A549 (cell line): Measurements from ENCODE around the gene COPZ2. TPM values are rescaled to one million over a fixed set of nuclear protein-coding genes. Genes with fewer than 3 reads are reported as not detected.

Experiments
- ATAC-seq, 2 experiments: fragments of 200-7000 bp in 1 of 2; fragments of >200 bp in 1 of 2; cut with Nextera tagmentation in 1 of 2; cut with Tn5 transposase in 1 of 2; 3 replicates each; pipeline versions ENCODE4 v1.8.0 to v1.9.1; 2018 to 2020; ENCODE audit warnings: mild to moderate bottlenecking in 1 of 2, moderate library complexity in 1 of 2
- CTCF ChIA-PET: fragments of 300-600 bp; sonication (Branson Sonifier 250); formaldehyde crosslinking; extraction: SDS; loops from one replicate; lab custom pipeline; 2021; ENCODE audit warnings: antibody characterized with exemption, inconsistent platforms; lab: Yijun Ruan, JAX
- POLR2A ChIA-PET: fragments of 350-600 bp; formaldehyde crosslinking; extraction: SDS; loops from one replicate; lab custom pipeline; 2021; ENCODE audit warnings: antibody characterized with exemption, inconsistent platforms; lab: Yijun Ruan, JAX
- DNase-seq, 2 experiments: peaks; one replicate each; pipeline versions ENCODE4 v3.0.0 to v3.0.0-alpha.2; 2011 to 2016; ENCODE audit warnings: low read depth in 1 of 2, low spot score in 1 of 2
- FAIRE-seq: peaks from 2 replicates; lab custom pipeline; 2011; peaks lifted over from hg19 to GRCh38; lab: Jason Lieb, UNC
- H3K27ac ChIP-seq, 2 experiments: fragments of >200 bp; sonication (Bioruptor Twin); formaldehyde crosslinking; 3 replicates each; pipeline ENCODE4 v1.5.1; 2016 to 2017
- H3K4me1 ChIP-seq: fragments of >200 bp; sonication (Bioruptor Twin); formaldehyde crosslinking; 3 replicates; pipeline ENCODE4 v1.6.1; 2016
- H3K4me2 ChIP-seq: fragments of >200 bp; sonication (Bioruptor Twin); formaldehyde crosslinking; 3 replicates; pipeline ENCODE4 v1.6.1; 2016
- H3K4me3 ChIP-seq: fragments of >200 bp; sonication (Bioruptor Twin); formaldehyde crosslinking; 3 replicates; pipeline ENCODE4 v1.5.1; 2016
- H3K9me3 ChIP-seq: fragments of >200 bp; sonication (Bioruptor Twin); formaldehyde crosslinking; 3 replicates; pipeline ENCODE4 v1.6.1; 2016
- BHLHE40 ChIP-seq: IDR thresholded peaks from 2 replicates; pipeline ENCODE4 v1.6.1; 2012; ENCODE audit warnings: low read depth, low read length, inconsistent platforms
- CBX2 ChIP-seq: fragments of 200-600 bp; sonication (generic); IDR thresholded peaks from 2 replicates; pipeline ENCODE4 v1.6.1; 2016; ENCODE audit warnings: low read depth, mild to moderate bottlenecking, borderline replicate concordance
- CBX8 ChIP-seq: fragments of 200-600 bp; sonication (generic); IDR thresholded peaks from 2 replicates; pipeline ENCODE4 v1.6.1; 2016
- CEBPB ChIP-seq, 2 experiments: fragments of >200 bp in 1 of 2; sonication (Bioruptor Twin) in 1 of 2; formaldehyde crosslinking in 1 of 2; IDR thresholded peaks; 2 replicates each; pipeline ENCODE4 v1.6.1; 2012 to 2016
- CHD2 ChIP-seq: fragments of 150-350 bp; IDR thresholded peaks from 2 replicates; pipeline ENCODE4 v1.6.1; 2014; ENCODE audit warnings: low read length; ENCODE audit not compliant: partially characterized antibody
- CHD4 ChIP-seq: fragments of 200-600 bp; sonication (generic); IDR thresholded peaks from 2 replicates; pipeline ENCODE4 v1.6.1; 2016; ENCODE audit warnings: antibody characterized with exemption, mild to moderate bottlenecking, borderline replicate concordance
- EP300 ChIP-seq, 2 experiments: fragments of >200 bp; sonication (Bioruptor Twin); formaldehyde crosslinking; IDR thresholded peaks; 2 replicates in 1 of 2; 3 replicates in 1 of 2; pipeline ENCODE4 v1.6.1; 2016 to 2017
- ESRRA ChIP-seq: fragments of 150-350 bp; IDR thresholded peaks from 2 replicates; pipeline ENCODE4 v1.6.1; 2014; ENCODE audit warnings: mild to moderate bottlenecking, low read length, borderline replicate concordance
- FOSL2 ChIP-seq, 2 experiments: fragments of 450-650 bp in 1 of 2; fragments of >200 bp in 1 of 2; sonication (Bioruptor Twin) in 1 of 2; formaldehyde crosslinking; IDR thresholded peaks; 2 replicates each; pipeline versions ENCODE4 v1.5.0 to v1.6.1; 2016 to 2020; ENCODE audit warnings: mild to moderate bottlenecking in 1 of 2, moderate library complexity in 1 of 2
- HOXB13 ChIP-seq: fragments of 250-450 bp; sonication (Bioruptor Pico); IDR thresholded peaks from 2 replicates; pipeline ENCODE4 v1.5.0; 2020; ENCODE audit warnings: low read depth, mild to moderate bottlenecking, moderate library complexity
- KDM1A ChIP-seq: fragments of 200-600 bp; sonication (generic); IDR thresholded peaks from 2 replicates; pipeline ENCODE4 v1.6.1; 2016; ENCODE audit warnings: low read depth, mild to moderate bottlenecking
- MAFK ChIP-seq: fragments of 450-650 bp; IDR thresholded peaks from 2 replicates; pipeline ENCODE4 v1.6.1; 2014; ENCODE audit not compliant: partially characterized antibody
- MYC ChIP-seq: IDR thresholded peaks from 2 replicates; pipeline ENCODE4 v1.6.1; 2012; ENCODE audit warnings: mild to moderate bottlenecking, inconsistent platforms, low read length, improper control_type of control experiment, borderline replicate concordance
- NFE2L2 ChIP-seq: fragments of 150-350 bp; conservative IDR thresholded peaks from 2 replicates; pipeline ENCODE4 v1.6.1; 2014; ENCODE audit warnings: low read length
- PHF8 ChIP-seq: fragments of 200-600 bp; sonication (generic); IDR thresholded peaks from 2 replicates; pipeline ENCODE4 v1.6.1; 2016; ENCODE audit warnings: low read depth, mild to moderate bottlenecking, antibody characterized with exemption, moderate library complexity, borderline replicate concordance
- POLR2A ChIP-seq: IDR thresholded peaks from 2 replicates; pipeline ENCODE4 v1.6.1; 2012; ENCODE audit warnings: mild to moderate bottlenecking, low read length
- POLR2AphosphoS2 ChIP-seq: conservative IDR thresholded peaks from 2 replicates; pipeline ENCODE4 v1.6.1; 2012; ENCODE audit warnings: low read length, improper control_type of control experiment, inconsistent platforms
- RAD21 ChIP-seq, 2 experiments: fragments of >200 bp in 1 of 2; sonication (Bioruptor Twin) in 1 of 2; formaldehyde crosslinking in 1 of 2; IDR thresholded peaks in 1 of 2; conservative IDR thresholded peaks in 1 of 2; 2 replicates in 1 of 2; 3 replicates in 1 of 2; pipeline ENCODE4 v1.6.1; 2012 to 2018; ENCODE audit warnings: inconsistent platforms in 1 of 2
- RCOR1 ChIP-seq: fragments of 150-350 bp; IDR thresholded peaks from 2 replicates; pipeline ENCODE4 v1.6.1; 2014; ENCODE audit warnings: antibody characterized with exemption, low read length, low read depth
- RFX5 ChIP-seq: fragments of 450-650 bp; IDR thresholded peaks from 2 replicates; pipeline ENCODE4 v1.7.1; 2014; ENCODE audit warnings: antibody characterized with exemption, mild to moderate bottlenecking, moderate library complexity
- RNF2 ChIP-seq: fragments of 200-600 bp; sonication (generic); IDR thresholded peaks from 2 replicates; pipeline ENCODE4 v1.6.1; 2016; ENCODE audit warnings: low read depth, mild to moderate bottlenecking, antibody characterized with exemption, moderate library complexity, borderline replicate concordance
- TP53 ChIP-seq: fragments of 250-450 bp; sonication (Bioruptor Pico); IDR thresholded peaks from 2 replicates; pipeline ENCODE4 v1.5.0; 2021; ENCODE audit warnings: mild to moderate bottlenecking, moderate library complexity
- ZC3H11A ChIP-seq: fragments of 450-650 bp; IDR thresholded peaks from 2 replicates; pipeline ENCODE4 v1.6.1; 2014; ENCODE audit warnings: antibody characterized with exemption, mild to moderate bottlenecking
- ZFP36 ChIP-seq: fragments of 450-650 bp; IDR thresholded peaks from 2 replicates; pipeline ENCODE4 v1.6.1; 2014; ENCODE audit warnings: borderline replicate concordance; ENCODE audit not compliant: partially characterized antibody
- ZSCAN20 ChIP-seq: fragments of 250-450 bp; sonication (Bioruptor Pico); IDR thresholded peaks from 2 replicates; pipeline ENCODE4 v1.8.0; 2022; ENCODE audit warnings: mild to moderate bottlenecking, moderate library complexity
- WGBS: methylation state at CpG from one replicate; pipeline ENCODE4 v1.1.6; 2017; ENCODE audit errors: missing lambda C conversion rate; 5-methylcytosine and 5-hydroxymethylcytosine counted together
- polyA plus RNA-seq, 4 experiments: library from polyadenylated mRNA; depleted of rRNA in 3 of 4; stranded (reverse); fragments of >200 nt; fragmentation: RNase III in 1 of 4; extraction: RNeasy Plus Mini Kit Qiagen cat#74134 plus additional on column Dnase treatment in 1 of 4; gene quantifications; 2 replicates in 3 of 4; 3 replicates in 1 of 4; pipeline ENCODE4 v1.2.3, GENCODE V29; 2011 to 2017
- TF ChIP-seq, protein P1 (sequence below): fragments of 250-450 bp; sonication (Bioruptor Pico); IDR thresholded peaks from 2 replicates; pipeline ENCODE4 v1.5.0; 2021; ENCODE audit warnings: mild to moderate bottlenecking, moderate library complexity, borderline replicate concordance
- TF ChIP-seq, protein P2 (sequence below): fragments of 250-450 bp; sonication (Bioruptor Pico); IDR thresholded peaks from 2 replicates; pipeline ENCODE4 v1.5.0; 2020; ENCODE audit warnings: low read depth, mild to moderate bottlenecking, moderate library complexity
- TF ChIP-seq, protein P3 (sequence below): fragments of >200 bp; sonication (Bioruptor Twin); formaldehyde crosslinking; IDR thresholded peaks from 2 replicates; pipeline ENCODE4 v1.6.1; 2016

The COPZ2 gene
- polyA plus RNA-seq, 2 of the 4 experiments (the other 2 are of a cell fraction), result 10.6 to 19.3 TPM

DNA sequence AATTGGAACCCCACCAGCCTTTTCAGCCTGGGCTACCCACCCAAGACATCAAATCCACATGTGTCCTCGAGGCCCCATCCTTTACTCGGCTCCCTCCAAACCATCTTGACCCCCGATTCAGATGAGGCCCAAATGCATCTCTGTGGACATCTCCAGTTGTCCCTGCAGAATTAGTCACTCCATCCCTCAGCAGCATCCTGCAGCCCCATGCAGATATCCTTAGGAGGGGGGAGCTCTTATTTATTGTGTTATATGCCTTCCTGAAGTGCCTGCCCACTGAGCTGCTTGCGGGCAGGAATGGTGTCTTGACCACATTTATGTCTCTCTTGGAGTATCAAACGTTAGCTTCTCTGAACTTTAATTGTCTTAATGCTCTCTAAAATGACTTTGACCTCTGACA, 51.1 kb downstream of the COPZ2 start:
- ChIA-PET CTCF (interaction anchor here (0.8 to 38.7 kb wide), 9 partner anchors 9 to 144 kb away, joined by 3 to 1426 read pairs (median 4); partner anchors contain the start of genes CDK5RAP3, PNPO and PRR15L), POLR2A (interaction anchor here (1.0 kb wide), 1 partner anchor 8 kb away, joined by 3 read pairs; no protein-coding TSS in a partner anchor)
- TF ChIP-seq RNF2 (no peak), MYC (no peak), CEBPB (IDR thresholded peaks at IDR 0.05) (no peak), KDM1A (no peak), ZSCAN20 (CRISPR knock-in tag) (no peak), CHD4 (no peak), NFE2L2 (no peak), CHD2 (no peak), ZFP36 (no peak), CBX8 (no peak), PHF8 (no peak), ZC3H11A (no peak), ESRRA (no peak)
- TF ChIP-seq, protein P1, sequence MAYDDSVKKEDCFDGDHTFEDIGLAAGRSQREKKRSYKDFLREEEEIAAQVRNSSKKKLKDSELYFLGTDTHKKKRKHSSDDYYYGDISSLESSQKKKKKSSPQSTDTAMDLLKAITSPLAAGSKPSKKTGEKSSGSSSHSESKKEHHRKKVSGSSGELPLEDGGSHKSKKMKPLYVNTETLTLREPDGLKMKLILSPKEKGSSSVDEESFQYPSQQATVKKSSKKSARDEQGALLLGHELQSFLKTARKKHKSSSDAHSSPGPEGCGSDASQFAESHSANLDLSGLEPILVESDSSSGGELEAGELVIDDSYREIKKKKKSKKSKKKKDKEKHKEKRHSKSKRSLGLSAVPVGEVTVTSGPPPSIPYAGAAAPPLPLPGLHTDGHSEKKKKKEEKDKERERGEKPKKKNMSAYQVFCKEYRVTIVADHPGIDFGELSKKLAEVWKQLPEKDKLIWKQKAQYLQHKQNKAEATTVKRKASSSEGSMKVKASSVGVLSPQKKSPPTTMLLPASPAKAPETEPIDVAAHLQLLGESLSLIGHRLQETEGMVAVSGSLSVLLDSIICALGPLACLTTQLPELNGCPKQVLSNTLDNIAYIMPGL (CRISPR knock-in tag), result no peak
- Histone ChIP-seq H3K27ac (no peak overlapping the region), H3K4me1 (no peaks in the 10 kb centered on the region), H3K4me3 (no peak overlapping the region), H3K4me2 (no peak overlapping the region), H3K9me3 (no peaks in the 10 kb centered on the region)
- WGBS, result 81% methylated on average over 5 of the region's 5 CpGs
- no peak for FAIRE-seq
- no peak for DNase-seq
- ATAC-seq, result no peak

DNA sequence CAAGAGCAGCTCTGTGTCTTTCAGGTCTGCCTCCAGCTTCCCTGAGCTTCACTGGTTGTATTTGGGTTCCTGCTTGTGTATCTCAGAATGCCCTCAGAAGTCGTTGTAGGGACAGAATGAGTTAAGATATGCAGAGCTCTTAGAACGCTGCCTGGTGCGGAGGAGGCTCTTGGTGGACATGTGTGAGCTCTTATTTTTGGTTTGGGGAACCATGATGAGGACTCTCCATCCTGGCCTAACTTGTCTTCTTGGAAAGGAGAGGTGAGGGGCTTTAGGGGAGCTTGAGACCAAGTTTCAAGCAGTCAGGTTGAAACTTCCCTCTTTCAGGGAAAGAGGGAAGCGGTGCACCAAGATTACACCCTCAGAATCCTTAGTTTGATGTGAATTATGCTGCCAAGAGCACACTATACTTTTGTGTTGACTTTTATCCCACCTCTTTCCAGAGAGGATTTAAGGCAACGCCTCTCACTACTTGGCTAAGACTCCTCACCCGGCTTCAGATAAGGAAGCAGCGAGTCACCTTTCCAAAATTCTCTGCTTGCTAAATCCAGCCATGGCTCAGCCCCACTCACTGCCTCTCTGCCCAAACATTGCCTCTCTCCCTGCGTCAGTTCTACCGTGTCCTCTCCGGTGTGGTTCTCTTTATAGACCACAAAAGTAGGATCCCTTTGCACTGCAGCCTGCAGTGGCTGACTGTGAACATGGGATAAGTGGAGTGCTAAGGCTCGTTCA, 53.9 kb downstream of the COPZ2 start:
- no peak for ATAC-seq
- ChIA-PET POLR2A (no interaction called here), CTCF (interaction anchor here (1.3 to 38.7 kb wide), 9 partner anchors 10 to 140 kb away, joined by 3 to 1426 read pairs (median 8); partner anchors contain the start of genes CDK5RAP3, PNPO and PRR15L)
- no peak overlapping the region for H3K4me2 ChIP-seq
- WGBS, result 89% methylated on average over 11 of the region's 11 CpGs
- no peak overlapping the region for H3K4me3 ChIP-seq
- no peaks in the 10 kb centered on the region for H3K4me1 ChIP-seq
- no peaks in the 10 kb centered on the region for H3K9me3 ChIP-seq
- TF ChIP-seq CBX2, result no peak
- TF ChIP-seq, protein P2, sequence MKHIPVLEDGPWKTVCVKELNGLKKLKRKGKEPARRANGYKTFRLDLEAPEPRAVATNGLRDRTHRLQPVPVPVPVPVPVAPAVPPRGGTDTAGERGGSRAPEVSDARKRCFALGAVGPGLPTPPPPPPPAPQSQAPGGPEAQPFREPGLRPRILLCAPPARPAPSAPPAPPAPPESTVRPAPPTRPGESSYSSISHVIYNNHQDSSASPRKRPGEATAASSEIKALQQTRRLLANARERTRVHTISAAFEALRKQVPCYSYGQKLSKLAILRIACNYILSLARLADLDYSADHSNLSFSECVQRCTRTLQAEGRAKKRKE, result no peak
- TF ChIP-seq FOSL2 (IDR thresholded peaks at IDR 0.05), result no peak
- no peak for TF ChIP-seq FOSL2 (CRISPR knock-in tag; IDR thresholded peaks at IDR 0.05)
- TF ChIP-seq MYC, result no peak
- TF ChIP-seq RAD21 (conservative IDR thresholded peaks at IDR 0.05 in 1 of 2, IDR thresholded peaks at IDR 0.05 in 1 of 2), result no peak
- TF ChIP-seq, protein P3, sequence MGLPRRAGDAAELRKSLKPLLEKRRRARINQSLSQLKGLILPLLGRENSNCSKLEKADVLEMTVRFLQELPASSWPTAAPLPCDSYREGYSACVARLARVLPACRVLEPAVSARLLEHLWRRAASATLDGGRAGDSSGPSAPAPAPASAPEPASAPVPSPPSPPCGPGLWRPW, result no peak
- no peak for TF ChIP-seq TP53 (CRISPR knock-in tag)
- no peak for TF ChIP-seq NFE2L2
- TF ChIP-seq POLR2A, result no peak
- no peak for TF ChIP-seq HOXB13 (CRISPR knock-in tag)
- TF ChIP-seq BHLHE40, result no peak
- TF ChIP-seq RCOR1, result no peak
- TF ChIP-seq EP300 (IDR thresholded peaks at IDR 0.05), result no peak
- TF ChIP-seq ESRRA, result no peak
- no peak for TF ChIP-seq ZSCAN20 (CRISPR knock-in tag)
- TF ChIP-seq RFX5, result no peak
- TF ChIP-seq POLR2AphosphoS2, result no peak
- TF ChIP-seq MAFK, result no peak
- no peak overlapping the region for H3K27ac ChIP-seq
- FAIRE-seq, result no peak
- DNase-seq, result no peak
